ENCODE data around the gene DBNL. TPM values are rescaled to one million over a fixed set of nuclear protein-coding genes. Genes with fewer than 3 reads are reported as not detected.

DBNL gene
- total and polyA plus RNA-seq, 2 of the 13 experiments (the other 11 are each of a cell fraction or from before 2014, with no cell fraction given) = 20.8 to 35.1 TPM

- TF ChIP-seq ZNF609 (CRISPR knock-in tag; IDR thresholded peaks at IDR 0.05; ENCODE audit: borderline replicate concordance) = peak; percentile 95
- TF ChIP-seq NR2C2 (CRISPR knock-in tag; IDR thresholded peaks at IDR 0.05; ENCODE audit: borderline replicate concordance) = 0 out of 2 replicates have a peak, but pooled peaks have one; percentile 33
- peak; percentile 66 for TF ChIP-seq MAX (IDR thresholded peaks at IDR 0.05)
- peak; percentile 88 for TF ChIP-seq PITX1 (CRISPR knock-in tag; IDR thresholded peaks at IDR 0.05)
- 0 out of 2 replicates have a peak, but pooled peaks have one; percentile 38 for TF ChIP-seq ATF7-NPFF (CRISPR knock-in tag; IDR thresholded peaks at IDR 0.05; ENCODE audit: low read depth)
- 0 out of 2 replicates have a peak, but pooled peaks have one; percentile 36 for TF ChIP-seq REPIN1 (CRISPR knock-in tag; IDR thresholded peaks at IDR 0.05; ENCODE audit: borderline replicate concordance, low read depth)
- peak; percentile 39; the same call in 1 of the 2 replicates for TF ChIP-seq HDAC2 (CRISPR knock-in tag; IDR thresholded peaks at IDR 0.05)
- peak in 1 of 2 experiments; percentile 42; a peak in 1 of 4 replicates for TF ChIP-seq NR2F1 (CRISPR knock-in tag; IDR thresholded peaks at IDR 0.05)
- 0 out of 2 replicates have a peak, but pooled peaks have one; percentile 39 for TF ChIP-seq ERF (CRISPR knock-in tag; IDR thresholded peaks at IDR 0.05)
- TF ChIP-seq TBX2 (CRISPR knock-in tag; IDR thresholded peaks at IDR 0.05; ENCODE audit: borderline replicate concordance) = peak; percentile 74; the same call in 1 of the 2 replicates
- peak; percentile 52; the same call in 1 of the 2 replicates for TF ChIP-seq NR2F6 (IDR thresholded peaks at IDR 0.05)
- TF ChIP-seq NR2F6 (CRISPR knock-in tag; IDR thresholded peaks at IDR 0.05) = peak; percentile 70; the same call in 1 of the 2 replicates
- peak; percentile 53; the same call in 1 of the 2 replicates for TF ChIP-seq MEIS2 (CRISPR knock-in tag; IDR thresholded peaks at IDR 0.05)
- peak; percentile 79 for TF ChIP-seq RERE (CRISPR knock-in tag; IDR thresholded peaks at IDR 0.05; ENCODE audit: low read depth)
- TF ChIP-seq RXRA (CRISPR knock-in tag; IDR thresholded peaks at IDR 0.05) = 0 out of 2 replicates have a peak, but pooled peaks have one; percentile 52
- TF ChIP-seq POGK (CRISPR knock-in tag; conservative IDR thresholded peaks at IDR 0.05) = peak; percentile 54; the same call in 1 of the 2 replicates
- TF ChIP-seq FOXK2 (IDR thresholded peaks at IDR 0.05) = peak; percentile 100
Measured at GRCh38 chr7:44038961-44039558, 5.4 kb upstream of the DBNL start (continued).
